Dendritic cell treated with granulocyte-macrophage colony-stimulating factor and Interleukin-4, amounts not matched to agents 40 ng/mL and 50 ng/mL, for 4 days (primary cell): Measurements from ENCODE around the gene METTL25.

Experiments
- H3K27ac Mint-ChIP-seq: one replicate; pipeline ENCODE4 v1.8.0; 2022; ENCODE audit warnings: mild to moderate bottlenecking, mixed read lengths
- H3K27me3 Mint-ChIP-seq: one replicate; pipeline ENCODE4 v1.8.0; 2022; ENCODE audit warnings: mild to moderate bottlenecking, mixed read lengths
- H3K36me3 Mint-ChIP-seq: one replicate; pipeline ENCODE4 v1.8.0; 2022; ENCODE audit warnings: low read depth, mixed read lengths
- H3K4me1 Mint-ChIP-seq: one replicate; pipeline ENCODE4 v1.8.0; 2022; ENCODE audit warnings: low read depth, mixed read lengths
- H3K4me3 Mint-ChIP-seq: one replicate; pipeline ENCODE4 v1.8.0; 2022; ENCODE audit warnings: mild to moderate bottlenecking, moderate library complexity, mixed read lengths
- H3K9me3 Mint-ChIP-seq: one replicate; pipeline ENCODE4 v1.8.0; 2022; ENCODE audit warnings: mixed read lengths
- intact Hi-C: fragments of 100-400 bp; cut with micrococcal nuclease; formaldehyde crosslinking; loops from one replicate; pipeline ENCODE4 v1.15.0; 2022

The METTL25 gene

GRCh38 chr12:82415402-82415801 lies 57.1 kb downstream of the METTL25 start:
- no peak overlapping the region for H3K27ac Mint-ChIP-seq
- H3K9me3 Mint-ChIP-seq: no peaks in the 10 kb centered on the region
- H3K4me1 Mint-ChIP-seq: no peaks in the 10 kb centered on the region
- no peaks in the 10 kb centered on the region for H3K27me3 Mint-ChIP-seq
- H3K36me3 Mint-ChIP-seq: peaks cover 3% of the 10 kb centered on the region
- intact Hi-C loops: no loop called here
- no peak overlapping the region for H3K4me3 Mint-ChIP-seq

DNA sequence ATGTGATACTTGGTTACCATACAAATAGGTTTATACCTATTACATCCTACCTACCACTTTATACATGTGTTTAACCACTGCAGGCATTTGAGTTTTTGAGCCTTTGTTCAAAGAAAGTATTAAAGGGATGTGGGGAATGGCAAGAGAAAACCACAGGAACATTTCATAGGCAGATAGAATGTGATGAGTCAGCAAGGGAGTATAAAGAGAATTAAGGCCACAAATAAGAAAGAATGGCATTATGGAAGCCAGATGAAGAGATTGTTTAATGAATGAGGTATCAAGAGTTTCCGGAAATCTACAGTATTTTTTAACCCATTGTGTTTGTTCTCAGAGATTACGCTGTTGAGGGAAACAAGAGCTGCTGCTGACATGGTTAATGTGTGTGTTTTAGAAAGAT lies 66.9 kb downstream of the METTL25 start:
- no peak overlapping the region for H3K4me3 Mint-ChIP-seq
- no peaks in the 10 kb centered on the region for H3K27me3 Mint-ChIP-seq
- no peak overlapping the region for H3K27ac Mint-ChIP-seq
- peaks cover 12% of the 10 kb centered on the region for H3K9me3 Mint-ChIP-seq
- intact Hi-C loops: no loop called here
- no peaks in the 10 kb centered on the region for H3K4me1 Mint-ChIP-seq
- H3K36me3 Mint-ChIP-seq: no peaks in the 10 kb centered on the region

DNA sequence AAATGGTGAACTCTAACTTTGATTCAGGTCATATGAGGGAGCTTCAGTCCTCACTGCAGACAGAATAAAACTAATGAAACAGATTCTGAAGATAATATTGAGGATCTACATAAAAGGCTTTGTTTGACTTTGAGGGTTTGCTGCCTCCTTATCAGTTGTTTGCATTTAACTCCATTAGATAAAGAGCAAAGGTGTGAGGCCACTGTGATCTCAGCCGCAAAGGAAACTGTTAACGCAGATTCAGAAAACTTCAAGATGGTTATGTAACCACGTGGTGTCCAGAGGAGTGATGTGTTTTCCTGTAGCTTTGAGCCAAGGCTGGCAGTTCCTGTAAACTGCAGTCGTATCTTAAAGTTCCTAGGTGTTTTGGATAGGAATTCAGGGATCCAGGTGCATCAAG lies 67.8 kb downstream of the METTL25 start:
- H3K36me3 Mint-ChIP-seq: no peaks in the 10 kb centered on the region
- H3K4me1 Mint-ChIP-seq: no peaks in the 10 kb centered on the region
- H3K4me3 Mint-ChIP-seq: no peak overlapping the region
- no peaks in the 10 kb centered on the region for H3K27me3 Mint-ChIP-seq
- H3K27ac Mint-ChIP-seq: no peak overlapping the region
- peaks cover 6% of the 10 kb centered on the region for H3K9me3 Mint-ChIP-seq
- intact Hi-C loops: no loop called here

DNA sequence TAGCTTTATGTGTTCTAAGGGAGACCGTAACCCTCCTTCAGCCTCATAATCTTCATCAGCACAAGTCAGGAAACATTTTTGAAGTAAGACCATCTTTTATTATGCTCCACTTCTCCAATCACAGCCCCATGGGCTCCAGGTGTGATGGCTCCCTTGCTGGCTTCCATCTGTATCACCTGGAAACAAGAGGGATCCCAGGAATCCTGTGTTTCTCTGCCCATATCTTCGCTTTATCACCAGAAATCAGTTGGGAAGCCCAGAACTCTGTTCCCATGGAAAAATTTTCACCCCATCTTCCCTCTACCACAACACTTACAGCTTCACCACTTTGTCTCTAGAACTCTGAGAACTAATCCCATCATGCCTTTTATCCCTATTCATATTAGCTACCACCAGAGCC lies 68.3 kb downstream of the METTL25 start:
- Mint-ChIP-seq H3K36me3 (no peaks in the 10 kb centered on the region), H3K27me3 (no peaks in the 10 kb centered on the region), H3K27ac (no peak overlapping the region), H3K4me1 (no peaks in the 10 kb centered on the region), H3K4me3 (no peak overlapping the region), H3K9me3 (peaks cover under 1% of the 10 kb centered on the region)
- intact Hi-C loops: no loop called here

- Mint-ChIP-seq H3K36me3 (no peaks in the 10 kb centered on the region), H3K4me1 (no peaks in the 10 kb centered on the region), H3K27me3 (no peaks in the 10 kb centered on the region), H3K9me3 (no peaks in the 10 kb centered on the region), H3K4me3 (no peak overlapping the region), H3K27ac (no peak overlapping the region)
- intact Hi-C loops: no loop called here
These were observed 72.3 kb downstream of the METTL25 start for GRCh38 chr12:82430541-82431145.

- Mint-ChIP-seq H3K27me3 (no peaks in the 10 kb centered on the region), H3K27ac (no peak overlapping the region), H3K36me3 (peaks cover 11% of the 10 kb centered on the region), H3K9me3 (no peaks in the 10 kb centered on the region), H3K4me1 (no peaks in the 10 kb centered on the region), H3K4me3 (no peak overlapping the region)
- intact Hi-C loops: no loop called here
These were observed 76.1 kb downstream of the METTL25 start for GRCh38 chr12:82434392-82434911.

- Mint-ChIP-seq H3K9me3 (no peaks in the 10 kb centered on the region), H3K27me3 (no peaks in the 10 kb centered on the region), H3K36me3 (peaks cover 28% of the 10 kb centered on the region), H3K4me1 (no peaks in the 10 kb centered on the region), H3K27ac (no peak overlapping the region), H3K4me3 (no peak overlapping the region)
- intact Hi-C loops: no loop called here
These were observed 78.0 kb downstream of the METTL25 start for GRCh38 chr12:82436354-82436753.

GRCh38 chr12:82437744-82438143 lies 79.4 kb downstream of the METTL25 start:
- intact Hi-C loops: no loop called here
- no peak overlapping the region for H3K4me3 Mint-ChIP-seq
- H3K9me3 Mint-ChIP-seq: no peaks in the 10 kb centered on the region
- peaks cover 42% of the 10 kb centered on the region for H3K36me3 Mint-ChIP-seq
- H3K4me1 Mint-ChIP-seq: no peaks in the 10 kb centered on the region
- H3K27ac Mint-ChIP-seq: no peak overlapping the region
- H3K27me3 Mint-ChIP-seq: no peaks in the 10 kb centered on the region

- Mint-ChIP-seq H3K27me3 (no peaks in the 10 kb centered on the region), H3K27ac (no peak overlapping the region), H3K36me3 (peaks cover 46% of the 10 kb centered on the region), H3K4me3 (no peak overlapping the region), H3K4me1 (no peaks in the 10 kb centered on the region), H3K9me3 (no peaks in the 10 kb centered on the region)
- intact Hi-C loops: no loop called here
These were observed 80.0 kb downstream of the METTL25 start for GRCh38 chr12:82438356-82438755.

DNA sequence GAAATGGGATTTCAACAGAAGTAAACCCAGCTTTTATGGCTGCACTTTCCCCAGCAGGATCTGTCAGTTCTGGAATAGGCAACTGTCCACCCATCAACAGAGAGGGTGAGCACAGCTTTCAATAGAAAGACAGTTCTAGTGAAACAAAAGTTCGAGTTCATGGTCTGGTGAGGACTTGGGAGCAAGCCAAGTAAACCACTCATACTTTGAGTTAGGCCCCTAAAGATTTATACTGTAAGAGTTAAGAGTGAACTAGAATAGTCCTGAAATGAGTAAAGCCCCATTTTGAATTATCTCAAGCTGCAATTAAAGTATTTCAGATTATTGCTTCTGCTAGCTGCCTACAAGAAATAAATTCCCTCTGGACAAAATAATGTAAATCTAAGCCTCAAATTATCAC lies 82.6 kb downstream of the METTL25 start:
- Mint-ChIP-seq H3K4me3 (no peak overlapping the region), H3K36me3 (peaks cover 46% of the 10 kb centered on the region), H3K27ac (no peak overlapping the region), H3K9me3 (no peaks in the 10 kb centered on the region), H3K4me1 (no peaks in the 10 kb centered on the region), H3K27me3 (no peaks in the 10 kb centered on the region)
- intact Hi-C loops: no loop called here

GRCh38 chr12:82448911-82449578 lies 90.7 kb downstream of the METTL25 start:
- intact Hi-C loops: no loop called here
- no peaks in the 10 kb centered on the region for H3K27me3 Mint-ChIP-seq
- H3K27ac Mint-ChIP-seq: no peak overlapping the region
- H3K9me3 Mint-ChIP-seq: no peaks in the 10 kb centered on the region
- H3K4me1 Mint-ChIP-seq: no peaks in the 10 kb centered on the region
- no peak overlapping the region for H3K4me3 Mint-ChIP-seq
- H3K36me3 Mint-ChIP-seq: no peaks in the 10 kb centered on the region

DNA sequence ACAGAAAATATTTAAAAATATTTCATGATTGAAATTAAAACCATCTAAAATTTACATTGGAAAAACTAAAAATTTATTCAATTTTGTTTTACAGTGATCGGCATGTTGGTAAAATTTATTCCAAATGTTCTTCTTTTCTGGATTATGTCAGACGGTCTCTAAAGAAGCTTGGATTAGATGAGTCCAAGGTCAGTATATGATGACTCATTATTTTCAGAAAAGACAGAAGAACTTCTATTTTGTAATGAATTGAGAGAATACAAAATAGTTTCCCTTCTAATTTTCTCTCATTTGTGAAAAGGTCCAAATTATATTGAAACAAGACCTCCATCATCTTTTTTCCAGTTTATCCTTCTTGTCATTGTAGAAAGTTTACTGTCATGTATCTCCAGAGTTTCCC lies 98.3 kb downstream of the METTL25 start:
- Mint-ChIP-seq H3K4me3 (no peak overlapping the region), H3K27me3 (no peaks in the 10 kb centered on the region), H3K4me1 (no peaks in the 10 kb centered on the region), H3K27ac (no peak overlapping the region), H3K9me3 (no peaks in the 10 kb centered on the region), H3K36me3 (peaks cover 27% of the 10 kb centered on the region)
- intact Hi-C loops: no loop called here

DNA sequence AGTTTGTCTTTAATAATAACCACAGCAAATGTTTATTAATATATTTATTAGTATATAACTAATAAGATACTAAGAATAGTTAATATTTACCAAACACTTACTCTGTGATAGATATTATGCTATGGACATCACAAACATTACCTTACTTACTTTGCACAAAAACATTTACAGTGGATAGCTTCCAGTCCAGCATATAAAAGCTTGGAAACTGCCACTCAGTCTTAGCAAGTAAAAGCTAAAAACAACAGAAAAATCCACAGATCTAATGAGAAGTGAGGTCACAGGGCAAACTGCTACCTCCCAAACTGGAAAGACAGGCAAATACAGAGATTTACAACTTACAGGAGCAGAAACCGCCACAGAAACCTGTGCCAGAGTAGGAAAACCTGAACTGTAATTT lies 99.8 kb downstream of the METTL25 start:
- peaks cover 27% of the 10 kb centered on the region for H3K36me3 Mint-ChIP-seq
- no peaks in the 10 kb centered on the region for H3K9me3 Mint-ChIP-seq
- H3K4me3 Mint-ChIP-seq: no peak overlapping the region
- no peaks in the 10 kb centered on the region for H3K4me1 Mint-ChIP-seq
- no peaks in the 10 kb centered on the region for H3K27me3 Mint-ChIP-seq
- no peak overlapping the region for H3K27ac Mint-ChIP-seq
- intact Hi-C loops: no loop called here

DNA sequence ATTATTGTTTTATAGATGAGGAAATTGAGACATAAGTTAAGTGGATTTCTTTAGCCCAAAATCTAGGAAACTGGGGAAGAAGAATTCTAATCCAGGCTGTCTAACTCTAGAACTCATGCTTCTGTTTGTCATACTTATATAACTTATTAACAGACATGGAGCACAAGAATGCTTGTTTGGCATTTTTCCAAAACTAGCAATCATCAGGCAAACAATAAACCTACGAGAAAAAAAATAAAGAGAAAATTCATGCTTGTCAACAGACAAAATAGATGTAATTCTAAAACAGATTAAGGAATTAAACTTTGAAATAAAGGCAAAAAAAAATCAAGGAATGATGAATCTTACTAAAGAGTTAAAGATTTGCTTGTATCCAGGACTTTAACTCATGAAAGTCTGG lies 103.1 kb downstream of the METTL25 start:
- Mint-ChIP-seq H3K9me3 (no peaks in the 10 kb centered on the region), H3K36me3 (peaks cover 40% of the 10 kb centered on the region), H3K27me3 (no peaks in the 10 kb centered on the region), H3K4me3 (no peak overlapping the region), H3K27ac (no peak overlapping the region), H3K4me1 (no peaks in the 10 kb centered on the region)
- intact Hi-C loops: no loop called here

DNA sequence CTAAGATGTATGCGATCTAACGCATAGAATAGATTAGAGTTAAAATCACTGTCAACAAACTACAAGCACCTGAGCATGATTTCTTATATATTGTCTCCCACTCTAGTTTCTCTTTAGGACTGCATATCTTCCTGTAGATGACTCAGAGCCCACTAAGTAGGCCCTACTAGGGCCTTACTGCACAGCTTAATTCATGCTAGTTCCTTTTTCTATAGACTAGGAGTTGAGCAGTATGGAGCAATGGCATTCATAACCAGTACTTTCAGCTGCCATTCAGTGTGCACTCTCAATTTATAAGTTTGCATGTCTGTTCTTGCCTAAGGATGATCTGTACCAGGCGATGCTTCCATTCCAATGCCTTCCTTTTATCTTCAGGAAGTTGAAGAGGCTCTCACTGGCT lies 103.5 kb downstream of the METTL25 start:
- Mint-ChIP-seq H3K27me3 (no peaks in the 10 kb centered on the region), H3K36me3 (peaks cover 37% of the 10 kb centered on the region), H3K9me3 (no peaks in the 10 kb centered on the region), H3K4me1 (no peaks in the 10 kb centered on the region), H3K27ac (no peak overlapping the region), H3K4me3 (no peak overlapping the region)
- intact Hi-C loops: no loop called here
